ENCODE results near the gene OR2V2.
A peak's percentile ranks its signal among the peaks of the same experiment; 100 is the strongest.

OR2V2 gene

GRCh38 chr5:181158869-181159268 lies 11.5 kb downstream of the OR2V2 start:
- TF ChIP-seq POLR2A (IDR thresholded peaks at IDR 0.05; ENCODE audit: low read depth, low read length): no peak
- TF ChIP-seq TAF1 (IDR thresholded peaks at IDR 0.05; ENCODE audit: borderline replicate concordance, low read depth, low read length): no peak
- no peak for TF ChIP-seq POLR2AphosphoS5 (IDR thresholded peaks at IDR 0.05; ENCODE audit: low read depth, low read length)
- no peak for DNase-seq (ENCODE audit: insufficient read length)

GRCh38 chr5:181159286-181160151 lies 12.1 kb downstream of the OR2V2 start:
- TF ChIP-seq POLR2AphosphoS5 (IDR thresholded peaks at IDR 0.05; ENCODE audit: low read depth, low read length) (no peak), POLR2A (IDR thresholded peaks at IDR 0.05; ENCODE audit: low read depth, low read length) (no peak), TAF1 (IDR thresholded peaks at IDR 0.05; ENCODE audit: borderline replicate concordance, low read depth, low read length) (no peak)
- peak; percentile 72 for DNase-seq (ENCODE audit: insufficient read length)
- FAIRE-seq: peak; percentile 93

More at GRCh38 chr5:181158869-181159268, 11.5 kb downstream of the OR2V2 start:
- no peak for FAIRE-seq

GRCh38 chr5:181160152-181160754 lies 12.9 kb downstream of the OR2V2 start:
- FAIRE-seq: peak; percentile 77
- TF ChIP-seq TAF1 (IDR thresholded peaks at IDR 0.05; ENCODE audit: borderline replicate concordance, low read depth, low read length) (no peak), POLR2A (IDR thresholded peaks at IDR 0.05; ENCODE audit: low read depth, low read length) (no peak), POLR2AphosphoS5 (IDR thresholded peaks at IDR 0.05; ENCODE audit: low read depth, low read length) (no peak)
- peak; percentile 76 for DNase-seq (ENCODE audit: insufficient read length)

- FAIRE-seq (peak; percentile 53), DNase-seq (ENCODE audit: insufficient read length) (peak; percentile 43)
Observed at GRCh38 chr5:181160755-181161533, 13.6 kb downstream of the OR2V2 start.

- no peak for FAIRE-seq
- TF ChIP-seq TAF1 (IDR thresholded peaks at IDR 0.05; ENCODE audit: borderline replicate concordance, low read depth, low read length): no peak
- no peak for DNase-seq (ENCODE audit: insufficient read length)
Observed at GRCh38 chr5:181161534-181162175, 14.3 kb downstream of the OR2V2 start.

- no peak for TF ChIP-seq TAF1 (IDR thresholded peaks at IDR 0.05; ENCODE audit: borderline replicate concordance, low read depth, low read length)
- TF ChIP-seq POLR2A (IDR thresholded peaks at IDR 0.05; ENCODE audit: low read depth, low read length): no peak
- no peak for TF ChIP-seq POLR2AphosphoS5 (IDR thresholded peaks at IDR 0.05; ENCODE audit: low read depth, low read length)
- peak; percentile 24 for FAIRE-seq
- DNase-seq (ENCODE audit: insufficient read length): no peak
Observed at GRCh38 chr5:181163487-181164075, 16.2 kb downstream of the OR2V2 start.

GRCh38 chr5:181164076-181164952 lies 16.9 kb downstream of the OR2V2 start:
- DNase-seq (ENCODE audit: insufficient read length) (no peak), FAIRE-seq (peak; percentile 94)
- TF ChIP-seq TAF1 (IDR thresholded peaks at IDR 0.05; ENCODE audit: borderline replicate concordance, low read depth, low read length) (no peak), POLR2A (IDR thresholded peaks at IDR 0.05; ENCODE audit: low read depth, low read length) (no peak), POLR2AphosphoS5 (IDR thresholded peaks at IDR 0.05; ENCODE audit: low read depth, low read length) (no peak)

GRCh38 chr5:181166812-181167733 lies 19.7 kb downstream of the OR2V2 start:
- no peak for TF ChIP-seq POLR2AphosphoS5 (IDR thresholded peaks at IDR 0.05; ENCODE audit: low read depth, low read length)
- FAIRE-seq (no peak), DNase-seq (ENCODE audit: insufficient read length) (no peak)

- TF ChIP-seq TAF1 (IDR thresholded peaks at IDR 0.05; ENCODE audit: borderline replicate concordance, low read depth, low read length): no peak
- no peak for TF ChIP-seq POLR2AphosphoS5 (IDR thresholded peaks at IDR 0.05; ENCODE audit: low read depth, low read length)
- FAIRE-seq: no peak
- no peak for DNase-seq (ENCODE audit: insufficient read length)
Observed at GRCh38 chr5:181167814-181168488, 20.6 kb downstream of the OR2V2 start.
